SK-N-SH (cell line): ENCODE results near the gene IQGAP2. TPM values are rescaled to one million over a fixed set of nuclear protein-coding genes. Genes with fewer than 3 reads are reported as not detected.

ENCODE experiments used
- CTCF ChIA-PET: fragments of 300-600, 350-600 bp; formaldehyde crosslinking; extraction: SDS; loops from one replicate; lab custom pipeline; 2021; lab: Yijun Ruan, JAX
- POLR2A ChIA-PET: fragments of 350-600 bp; sonication (Branson Sonifier 250); formaldehyde crosslinking; extraction: SDS; loops from one replicate; lab custom pipeline; 2020; ENCODE audit warnings: antibody characterized with exemption, inconsistent platforms; lab: Yijun Ruan, JAX
- DNase-seq: peaks from one replicate; pipeline ENCODE4 v3.0.0; 2012
- H2AFZ ChIP-seq: fragments of 200-600 bp; sonication (generic); 2 replicates; pipeline ENCODE4 v1.8.1; 2016; ENCODE audit warnings: antibody characterized with exemption, mild to moderate bottlenecking, low read depth
- H3F3A ChIP-seq: fragments of 200-600 bp; sonication (generic); replicated peaks from 2 replicates; pipeline ENCODE3; 2016; ENCODE audit warnings: antibody characterized with exemption, mild to moderate bottlenecking; ENCODE audit not compliant: insufficient read depth
- H3K27ac ChIP-seq, 2 experiments: fragments of 200-500 bp in 1 of 2; fragments of 200-600 bp in 1 of 2; sonication (Bioruptor generic) in 1 of 2; sonication (generic), shearing (Covaris generic) in 1 of 2; 2 replicates each; pipeline versions ENCODE4 v1.5.1 to v1.6.1; 2014 to 2016; ENCODE audit warnings: low read depth in 2 of 2, inconsistent platforms in 1 of 2, low read length in 1 of 2, mild to moderate bottlenecking in 1 of 2, mixed read lengths in 1 of 2
- H3K27me3 ChIP-seq: fragments of 200-600 bp; sonication (generic), shearing (Covaris generic); 2 replicates; pipeline ENCODE4 v1.6.1; 2016; ENCODE audit warnings: mixed run types; ENCODE audit not compliant: insufficient read depth
- H3K36me3 ChIP-seq, 2 experiments: fragments of 200-500 bp in 1 of 2; fragments of 200-600 bp in 1 of 2; sonication (Bioruptor generic) in 1 of 2; sonication (generic) in 1 of 2; replicated peaks in 1 of 2; 2 replicates each; pipeline versions ENCODE3 to v1.5.1; 2014 to 2016; ENCODE audit warnings: low read length in 1 of 2, mild to moderate bottlenecking in 1 of 2; ENCODE audit not compliant: insufficient read depth in 2 of 2, control insufficient read depth in 1 of 2
- H3K4me1 ChIP-seq, 2 experiments: fragments of 200-500 bp in 1 of 2; fragments of 200-600 bp in 1 of 2; sonication (Bioruptor generic) in 1 of 2; sonication (generic), shearing (Covaris generic) in 1 of 2; 2 replicates each; pipeline versions ENCODE4 v1.5.1 to v1.6.1; 2014 to 2016; ENCODE audit warnings: low read depth in 1 of 2, low read length in 1 of 2, mixed run types in 1 of 2; ENCODE audit not compliant: insufficient read depth in 2 of 2, control insufficient read depth in 1 of 2
- H3K4me2 ChIP-seq: fragments of 200-600 bp; sonication (generic), shearing (Covaris generic); 2 replicates; pipeline ENCODE4 v1.6.1; 2017; ENCODE audit warnings: mixed run types
- H3K4me3 ChIP-seq, 2 experiments: fragments of 200-500 bp in 1 of 2; fragments of 200-600 bp in 1 of 2; sonication (Bioruptor generic) in 1 of 2; sonication (generic), shearing (Covaris generic) in 1 of 2; 2 replicates each; pipeline versions ENCODE4 v1.5.1 to v1.8.1; 2014 to 2016; ENCODE audit warnings: low read depth in 2 of 2, inconsistent platforms in 1 of 2, low read length in 1 of 2, mild to moderate bottlenecking in 1 of 2, mixed read lengths in 1 of 2, moderate library complexity in 1 of 2
- H3K79me2 ChIP-seq: fragments of 200-600 bp; sonication (generic); 2 replicates; pipeline ENCODE4 v1.8.1; 2017; ENCODE audit warnings: mild to moderate bottlenecking; ENCODE audit not compliant: insufficient read depth
- H3K9ac ChIP-seq: fragments of 200-600 bp; sonication (generic); 2 replicates; pipeline ENCODE4 v1.6.1; 2017; ENCODE audit warnings: mixed run types
- H3K9me2 ChIP-seq: fragments of 200-600 bp; sonication (generic); 2 replicates; pipeline ENCODE4 v1.6.1; 2017; ENCODE audit warnings: mixed run types
- H3K9me3 ChIP-seq: fragments of 200-600 bp; sonication (generic); 2 replicates; pipeline ENCODE4 v1.6.1; 2017; ENCODE audit warnings: mixed run types, mild to moderate bottlenecking, moderate library complexity
- H4K20me1 ChIP-seq: fragments of 200-600 bp; sonication (generic); 2 replicates; pipeline ENCODE4 v1.6.1; 2017; ENCODE audit warnings: mild to moderate bottlenecking, mixed run types; ENCODE audit not compliant: insufficient read depth
- EP300 ChIP-seq, 2 experiments: IDR thresholded peaks; 2 replicates each; pipeline versions ENCODE4 v1.4.0 to v1.6.1; 2012; ENCODE audit warnings: borderline replicate concordance in 1 of 2, low read depth in 1 of 2, low read length in 1 of 2
- EZH2phosphoT487 ChIP-seq: fragments of 200-600 bp; sonication (generic); IDR thresholded peaks from 2 replicates; pipeline ENCODE4 v1.6.1; 2017; ENCODE audit warnings: low read depth, mixed run types, mild to moderate bottlenecking, antibody characterized with exemption, moderate library complexity, borderline replicate concordance
- FOSL2 ChIP-seq: IDR thresholded peaks from 2 replicates; pipeline ENCODE4 v1.4.0; 2012; ENCODE audit warnings: low read depth, mild to moderate bottlenecking, moderate library complexity, borderline replicate concordance
- FOXJ3 ChIP-seq: sonication (generic); formaldehyde crosslinking; IDR thresholded peaks from 2 replicates; pipeline ENCODE4 v1.5.1; 2020; ENCODE audit warnings: mild to moderate bottlenecking, missing genetic modification reagents
- FOXM1 ChIP-seq: IDR thresholded peaks from 2 replicates; pipeline ENCODE4 v1.4.0; 2012; ENCODE audit warnings: low read depth, mild to moderate bottlenecking
- GABPA ChIP-seq: IDR thresholded peaks from 2 replicates; pipeline ENCODE4 v1.4.0; 2012; ENCODE audit warnings: low read depth, mild to moderate bottlenecking
- IRF3 ChIP-seq: fragments of 150-350 bp; IDR thresholded peaks from 2 replicates; pipeline ENCODE4 v1.6.1; 2016; ENCODE audit warnings: mild to moderate bottlenecking, low read depth, low read length
- MAX ChIP-seq: IDR thresholded peaks from 2 replicates; pipeline ENCODE4 v1.4.0; 2012; ENCODE audit warnings: low read depth
- MXI1 ChIP-seq: IDR thresholded peaks from 2 replicates; pipeline ENCODE4 v1.6.1; 2012; ENCODE audit warnings: mild to moderate bottlenecking, low read depth, low read length, improper control_type of control experiment
- NFIC ChIP-seq: IDR thresholded peaks from 2 replicates; pipeline ENCODE4 v1.4.0; 2012; ENCODE audit warnings: borderline replicate concordance
- NRF1 ChIP-seq: IDR thresholded peaks from 2 replicates; pipeline ENCODE4 v1.6.1; 2012; ENCODE audit warnings: low read depth, mild to moderate bottlenecking, low read length
- RCOR1 ChIP-seq: fragments of 150-350 bp; IDR thresholded peaks from 2 replicates; pipeline ENCODE4 v1.6.1; 2017; ENCODE audit warnings: antibody characterized with exemption, low read length
- SIN3A ChIP-seq: IDR thresholded peaks from 2 replicates; pipeline ENCODE4 v1.6.1; 2012; ENCODE audit warnings: low read depth, mild to moderate bottlenecking, low read length, moderate library complexity, borderline replicate concordance
- SMC3 ChIP-seq: IDR thresholded peaks from 2 replicates; pipeline ENCODE4 v1.6.1; 2012; ENCODE audit warnings: low read depth, low read length, improper control_type of control experiment
- TAF1 ChIP-seq: IDR thresholded peaks from 2 replicates; pipeline ENCODE4 v1.6.1; 2012; ENCODE audit warnings: low read depth, mild to moderate bottlenecking, low read length, moderate library complexity, borderline replicate concordance
- TCF12 ChIP-seq: IDR thresholded peaks from 2 replicates; pipeline ENCODE4 v1.4.0; 2012
- TEAD4 ChIP-seq: IDR thresholded peaks from 2 replicates; pipeline ENCODE4 v1.4.0; 2012; ENCODE audit warnings: mild to moderate bottlenecking, borderline replicate concordance; ENCODE audit not compliant: insufficient read depth
- USF2 ChIP-seq: fragments of 150-350 bp; IDR thresholded peaks from 2 replicates; pipeline ENCODE4 v1.6.1; 2017; ENCODE audit warnings: antibody characterized with exemption, low read length, low read depth, borderline replicate concordance
- ZBTB33 ChIP-seq: IDR thresholded peaks from 2 replicates; pipeline ENCODE4 v1.4.0; 2012; ENCODE audit warnings: low read depth, borderline replicate concordance
- WGBS: methylation state at CpG from one replicate; pipeline ENCODE4 v1.1.6; 2017; ENCODE audit warnings: low lambda C conversion rate; 5-methylcytosine and 5-hydroxymethylcytosine counted together
- polyA plus RNA-seq, 3 experiments: library from polyadenylated mRNA; depleted of rRNA; stranded (reverse); fragments of >200 nt; gene quantifications; 2 replicates each; pipeline ENCODE4 v1.2.3, GENCODE V29; 2012

IQGAP2 gene
- polyA plus RNA-seq, 1 of the 3 experiments (the other 2 are of a cell fraction) = 2.1 TPM

DNA sequence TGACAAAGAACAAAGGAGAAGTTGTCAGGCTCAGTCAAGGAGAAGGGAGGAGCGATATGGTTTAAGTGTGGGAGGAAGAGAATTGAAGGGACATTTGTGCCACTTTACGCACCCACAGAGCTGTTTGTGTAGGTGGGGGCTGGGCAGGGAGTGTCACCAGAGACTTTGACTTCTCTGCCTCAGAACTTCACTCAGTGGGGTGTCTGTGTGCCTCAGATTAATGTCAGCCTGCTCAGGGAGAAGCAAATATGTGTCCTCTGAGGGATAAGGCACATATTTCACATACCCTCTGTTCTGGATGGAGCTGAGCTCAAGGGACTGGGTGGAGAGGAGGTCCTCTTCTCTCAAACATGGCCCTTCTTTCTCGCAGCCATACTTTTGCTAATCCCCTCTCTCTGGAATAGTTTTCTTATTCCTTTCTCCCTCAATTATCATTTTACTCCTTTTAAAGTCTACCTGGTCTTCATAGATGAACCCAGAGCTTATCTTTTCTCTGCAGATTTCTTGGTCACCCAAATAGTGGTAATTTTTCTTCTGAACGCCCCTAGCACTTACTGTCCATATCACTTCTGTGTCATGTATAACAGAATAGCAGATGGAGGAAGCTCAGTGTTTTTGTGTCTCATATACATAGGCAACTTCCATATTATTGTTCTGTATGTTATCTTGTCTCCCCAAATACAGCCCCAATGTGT lies 77.0 kb downstream of the IQGAP2 start:
- Histone ChIP-seq H3K4me1 (no peaks in the 10 kb centered on the region), H3K79me2 (no peaks in the 10 kb centered on the region), H3K9ac (no peak overlapping the region), H3K27me3 (no peaks in the 10 kb centered on the region), H3K9me2 (no peaks in the 10 kb centered on the region), H4K20me1 (no peaks in the 10 kb centered on the region), H3K4me3 (no peak overlapping the region), H2AFZ (no peak overlapping the region), H3K9me3 (no peaks in the 10 kb centered on the region), H3K27ac (no peak overlapping the region), H3K4me2 (no peak overlapping the region), H3K36me3 (no peaks in the 10 kb centered on the region), H3F3A (no peaks in the 10 kb centered on the region)
- TF ChIP-seq MXI1 = no peak
- TF ChIP-seq FOSL2 = no peak
- no peak for TF ChIP-seq TCF12
- TF ChIP-seq IRF3 = no peak
- no peak for TF ChIP-seq GABPA
- no peak for TF ChIP-seq RCOR1
- TF ChIP-seq NRF1 = no peak
- no peak for TF ChIP-seq FOXJ3 (CRISPR knock-in tag)
- no peak for TF ChIP-seq EP300 (IDR thresholded peaks at IDR 0.05; ENCODE audit: borderline replicate concordance in 1 of 2, low read depth in 1 of 2, low read length in 1 of 2)
- TF ChIP-seq SIN3A = no peak
- TF ChIP-seq MAX = no peak
- TF ChIP-seq NFIC = no peak
- TF ChIP-seq ZBTB33 = no peak
- TF ChIP-seq TAF1 = no peak
- no peak for TF ChIP-seq SMC3
- TF ChIP-seq FOXM1 = no peak
- TF ChIP-seq EZH2phosphoT487 = no peak
- TF ChIP-seq TEAD4 = no peak
- no peak for TF ChIP-seq USF2
- WGBS = 82% methylated on average over 4 of the region's 4 CpGs
- CTCF ChIA-PET = no interaction called here
- POLR2A ChIA-PET = no interaction called here
- no peak for DNase-seq
